IMR-90 (cell line): ENCODE results near the gene AKAP5. TPM values are rescaled to one million over a fixed set of nuclear protein-coding genes. Genes with fewer than 3 reads are reported as not detected.

Experiments
- ATAC-seq: fragments of 200-7000 bp; cut with Tn5 transposase; 2 replicates; pipeline ENCODE4 v1.9.1; 2020; ENCODE audit warnings: low read depth, mild to moderate bottlenecking, moderate library complexity
- BruUV-seq: library from RNA; stranded (reverse); fragments of 400-500 nt; replicated peaks from 2 replicates; lab custom pipeline; 2021; lab: Mats Ljungman, UMichigan
- CTCF ChIA-PET: fragments of 300-600 bp; formaldehyde crosslinking; extraction: SDS; loops from one replicate; lab custom pipeline; 2021; ENCODE audit warnings: antibody characterized with exemption; lab: Yijun Ruan, JAX
- POLR2A ChIA-PET: fragments of 300-600 bp; sonication (Branson Sonifier 250); formaldehyde crosslinking; loops from one replicate; lab custom pipeline; 2022; ENCODE audit warnings: antibody characterized with exemption; ENCODE audit not compliant: unreplicated experiment; lab: Charles Lee
- DNase-seq: peaks from one replicate; pipeline ENCODE4 v3.0.0; 2013
- H2AFZ ChIP-seq: replicated peaks from 2 replicates; pipeline ENCODE3; 2013; ENCODE audit warnings: low read length, mild to moderate bottlenecking; ENCODE audit not compliant: poor library complexity
- H2AK5ac ChIP-seq: 2 replicates; pipeline ENCODE4 v1.6.1; 2013; ENCODE audit warnings: low read depth, low read length, inconsistent platforms
- H2AK9ac ChIP-seq: replicated peaks from 2 replicates; pipeline ENCODE3; 2013; ENCODE audit warnings: mild to moderate bottlenecking, low read depth, low read length, moderate library complexity; ENCODE audit not compliant: poor library complexity
- H2BK120ac ChIP-seq: 2 replicates; pipeline ENCODE4 v1.6.1; 2013; ENCODE audit warnings: low read depth, low read length, inconsistent platforms
- H2BK15ac ChIP-seq: 3 replicates; pipeline ENCODE4 v1.6.1; 2013; ENCODE audit warnings: low read depth, low read length, inconsistent platforms
- H2BK20ac ChIP-seq: 2 replicates; pipeline ENCODE4 v1.6.1; 2013; ENCODE audit warnings: low read depth, mild to moderate bottlenecking, inconsistent platforms, low read length, moderate library complexity
- H2BK5ac ChIP-seq: 2 replicates; pipeline ENCODE4 v1.6.1; 2013; ENCODE audit warnings: mild to moderate bottlenecking, low read depth, low read length, inconsistent platforms; ENCODE audit not compliant: poor library complexity, severe bottlenecking
- H3K14ac ChIP-seq: replicated peaks from 2 replicates; pipeline ENCODE4 v1.6.1; 2013; ENCODE audit warnings: low read depth, low read length, inconsistent platforms
- H3K18ac ChIP-seq: 2 replicates; pipeline ENCODE4 v1.6.1; 2013; ENCODE audit warnings: low read depth, low read length, control low read depth
- H3K23ac ChIP-seq: 2 replicates; pipeline ENCODE4 v1.6.1; 2013; ENCODE audit warnings: low read depth, low read length, inconsistent platforms
- H3K27ac ChIP-seq: 2 replicates; pipeline ENCODE4 v1.5.1; 2013; ENCODE audit warnings: mild to moderate bottlenecking, control low read depth, low read length; ENCODE audit not compliant: insufficient read depth
- H3K27me3 ChIP-seq: 2 replicates; pipeline ENCODE4 v1.6.1; 2013; ENCODE audit warnings: low read length; ENCODE audit not compliant: control insufficient read depth, insufficient read depth
- H3K36me3 ChIP-seq: 2 replicates; pipeline ENCODE4 v1.6.1; 2013; ENCODE audit warnings: low read length, mixed read lengths; ENCODE audit not compliant: control insufficient read depth, insufficient read depth
- H3K4ac ChIP-seq: 2 replicates; pipeline ENCODE4 v1.6.1; 2013; ENCODE audit warnings: low read depth, low read length, inconsistent platforms
- H3K4me1 ChIP-seq: 2 replicates; pipeline ENCODE4 v1.6.1; 2013; ENCODE audit warnings: low read length, mixed read lengths; ENCODE audit not compliant: control insufficient read depth, insufficient read depth
- H3K4me2 ChIP-seq: 2 replicates; pipeline ENCODE4 v1.6.1; 2013; ENCODE audit warnings: low read depth, mild to moderate bottlenecking, control low read depth, low read length, moderate library complexity
- H3K4me3 ChIP-seq: 2 replicates; pipeline ENCODE4 v1.5.1; 2013; ENCODE audit warnings: low read depth, mild to moderate bottlenecking, control low read depth, low read length, moderate library complexity; ENCODE audit not compliant: insufficient read depth
- H3K56ac ChIP-seq: 2 replicates; pipeline ENCODE4 v1.6.1; 2013; ENCODE audit warnings: low read length, inconsistent platforms; ENCODE audit not compliant: insufficient read depth; ENCODE audit errors: extremely low read depth
- H3K79me1 ChIP-seq, 2 experiments: 2 replicates each; pipeline ENCODE4 v1.6.1; 2013; ENCODE audit warnings: low read length in 2 of 2, inconsistent platforms in 1 of 2, low read depth in 1 of 2
- H3K9ac ChIP-seq: 2 replicates; pipeline ENCODE4 v1.6.1; 2013; ENCODE audit warnings: low read depth, low read length, control low read depth
- H3K9me1 ChIP-seq: 2 replicates; pipeline ENCODE4 v1.6.1; 2013; ENCODE audit warnings: low read length, inconsistent platforms; ENCODE audit not compliant: insufficient read depth
- H3K9me3 ChIP-seq: 2 replicates; pipeline ENCODE4 v1.6.1; 2013; ENCODE audit warnings: low read length; ENCODE audit not compliant: control insufficient read depth, insufficient read depth
- H4K20me1 ChIP-seq: 2 replicates; pipeline ENCODE4 v1.6.1; 2013; ENCODE audit warnings: low read length, inconsistent platforms; ENCODE audit not compliant: insufficient read depth
- H4K5ac ChIP-seq: 2 replicates; pipeline ENCODE4 v1.6.1; 2013; ENCODE audit warnings: mild to moderate bottlenecking, low read depth, low read length, control low read depth
- H4K8ac ChIP-seq, 2 experiments: 2 replicates each; pipeline ENCODE4 v1.6.1; 2013; ENCODE audit warnings: low read depth in 2 of 2, low read length in 2 of 2, control low read depth in 1 of 2, inconsistent platforms in 1 of 2
- H4K91ac ChIP-seq: 2 replicates; pipeline ENCODE4 v1.6.1; 2013; ENCODE audit warnings: low read depth, low read length, inconsistent platforms; ENCODE audit not compliant: insufficient read depth
- BHLHE40 ChIP-seq: fragments of 150-350 bp; IDR thresholded peaks from 2 replicates; pipeline ENCODE4 v1.6.1; 2016; ENCODE audit warnings: mild to moderate bottlenecking, low read depth, low read length
- FOS ChIP-seq: fragments of 150-350 bp; IDR thresholded peaks from 2 replicates; pipeline ENCODE4 v1.6.1; 2016; ENCODE audit warnings: low read depth, low read length
- MAFK ChIP-seq: IDR thresholded peaks from 2 replicates; pipeline ENCODE4 v1.6.1; 2012; ENCODE audit warnings: low read depth, low read length, improper control_type of control experiment
- NFE2L2 ChIP-seq: fragments of 150-350 bp; IDR thresholded peaks from 2 replicates; pipeline ENCODE4 v1.6.1; 2016; ENCODE audit warnings: low read depth, mild to moderate bottlenecking, low read length
- POLR2A ChIP-seq: IDR thresholded peaks from 2 replicates; pipeline ENCODE4 v1.6.1; 2012; ENCODE audit warnings: mild to moderate bottlenecking, low read depth, low read length
- RAD21 ChIP-seq: IDR thresholded peaks from 2 replicates; pipeline ENCODE4 v1.6.1; 2012; ENCODE audit warnings: low read length, improper control_type of control experiment
- RCOR1 ChIP-seq: IDR thresholded peaks from 2 replicates; pipeline ENCODE4 v1.6.1; 2012; ENCODE audit warnings: mild to moderate bottlenecking, low read length, improper control_type of control experiment; ENCODE audit not compliant: insufficient replicate concordance
- RFX5 ChIP-seq: IDR thresholded peaks from 2 replicates; pipeline ENCODE4 v1.8.0; 2012; ENCODE audit warnings: low read depth, mild to moderate bottlenecking, low read length, moderate library complexity
- SMC3 ChIP-seq: fragments of 150-350 bp; IDR thresholded peaks from 2 replicates; pipeline ENCODE4 v1.6.1; 2016; ENCODE audit warnings: low read depth, mild to moderate bottlenecking, antibody characterized with exemption, low read length, moderate library complexity
- WGBS, 2 experiments: methylation state at CpG; one replicate each; pipeline versions ENCODE4 v1.1.5 to v1.1.7; 2013; ENCODE audit warnings: missing lambda C conversion rate in 2 of 2; ENCODE audit not compliant: insufficient read length in 1 of 2; ENCODE audit errors: extremely low coverage in 2 of 2; 5-methylcytosine and 5-hydroxymethylcytosine counted together
- dilution Hi-C: fragments of 300-500 bp; cut with HindIII; formaldehyde crosslinking; loops from one replicate; pipeline ENCODE4 v1.14.3; 2018; ENCODE audit warnings: low sequenced_read_pairs; ENCODE audit not compliant: unreplicated experiment
- in situ Hi-C: fragments of 300-500 bp; cut with MboI; formaldehyde crosslinking; loops from 3 replicates; pipeline ENCODE4 v1.14.3; 2019; ENCODE audit warnings: low sequenced_read_pairs, inconsistent platforms, mixed read lengths
- intact Hi-C: fragments of 100-400 bp; cut with micrococcal nuclease; formaldehyde crosslinking; loops from 2 replicates; pipeline ENCODE4 v1.10.0; 2022
- polyA plus RNA-seq, 3 experiments: library from polyadenylated mRNA; depleted of rRNA; stranded (reverse); fragments of >200 nt; gene quantifications; 2 replicates each; pipeline ENCODE4 v1.2.3, GENCODE V29; 2012; ENCODE audit warnings: low replicate concordance in 1 of 3
- total RNA-seq: library from RNA; depleted of rRNA; stranded (reverse); fragments of >200 nt; gene quantifications from 2 replicates; pipeline ENCODE4 v1.2.3, GENCODE V29; 2012
- TF ChIP-seq, protein P1 (sequence below): fragments of 150-350 bp; IDR thresholded peaks from 2 replicates; pipeline ENCODE4 v1.6.1; 2016; ENCODE audit warnings: low read depth, mild to moderate bottlenecking, low read length, moderate library complexity, borderline replicate concordance
- TF ChIP-seq, protein P2 (sequence below): conservative IDR thresholded peaks from 2 replicates; pipeline ENCODE4 v1.5.1; 2012; ENCODE audit warnings: mild to moderate bottlenecking, low read depth, low read length, improper control_type of control experiment

The AKAP5 gene
- total and polyA plus RNA-seq, 2 of the 4 experiments (the other 2 are of a cell fraction) = 0.21 to 0.72 TPM

DNA sequence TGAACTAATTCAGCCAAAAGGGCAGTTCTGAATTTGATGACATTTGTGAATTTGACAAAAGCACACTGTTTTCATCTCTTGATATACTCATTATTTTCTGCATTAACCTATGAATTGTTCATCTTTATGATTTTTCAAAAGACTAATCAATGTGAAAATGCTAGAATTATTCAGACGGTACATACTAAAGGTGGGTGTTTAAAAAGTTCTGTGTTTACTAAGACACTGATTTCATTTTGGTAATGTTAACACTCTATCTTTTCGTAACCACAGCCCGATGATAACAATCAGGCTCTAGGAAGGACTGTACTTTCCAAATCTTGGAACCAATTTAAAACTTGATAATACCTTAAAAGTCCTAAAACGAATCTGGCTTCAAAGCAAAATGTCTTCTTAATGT lies 9.4 kb downstream of the AKAP5 start:
- no peak for ATAC-seq
- no peak overlapping the region for H3K27ac ChIP-seq
- ChIA-PET CTCF (no interaction called here), POLR2A (no interaction called here)
- H2BK20ac ChIP-seq = no peak overlapping the region
- H3K4me1 ChIP-seq = no peaks in the 10 kb centered on the region
- no peak overlapping the region for H3K23ac ChIP-seq
- no peak overlapping the region for H3K4me3 ChIP-seq
- H4K5ac ChIP-seq = no peak overlapping the region
- no TSS peak for BruUV-seq
- no peak overlapping the region for H3K56ac ChIP-seq
- H2AK5ac ChIP-seq = no peak overlapping the region
- no peak overlapping the region for H2BK15ac ChIP-seq
- no peak overlapping the region for H3K9ac ChIP-seq
- H3K9me1 ChIP-seq = no peaks in the 10 kb centered on the region
- no peak overlapping the region for H3K4ac ChIP-seq
- H3K27me3 ChIP-seq = no peaks in the 10 kb centered on the region
- no peak overlapping the region for H2AFZ ChIP-seq
- no peak overlapping the region for H2BK5ac ChIP-seq
- no peaks in the 10 kb centered on the region for H3K9me3 ChIP-seq
- no CpG with 5 or more reads among the region's 4 CpGs for WGBS, 2 experiments
- intact Hi-C loops (no loop called here), dilution Hi-C loops (no loop called here), in situ Hi-C loops (loop anchor here (25.0 kb wide), 1 partner anchor 462 kb away; no protein-coding TSS in a partner anchor)
- H2AK9ac ChIP-seq = no peak overlapping the region
- H3K14ac ChIP-seq = no peak overlapping the region
- H2BK120ac ChIP-seq = no peak overlapping the region
- TF ChIP-seq, protein P1, sequence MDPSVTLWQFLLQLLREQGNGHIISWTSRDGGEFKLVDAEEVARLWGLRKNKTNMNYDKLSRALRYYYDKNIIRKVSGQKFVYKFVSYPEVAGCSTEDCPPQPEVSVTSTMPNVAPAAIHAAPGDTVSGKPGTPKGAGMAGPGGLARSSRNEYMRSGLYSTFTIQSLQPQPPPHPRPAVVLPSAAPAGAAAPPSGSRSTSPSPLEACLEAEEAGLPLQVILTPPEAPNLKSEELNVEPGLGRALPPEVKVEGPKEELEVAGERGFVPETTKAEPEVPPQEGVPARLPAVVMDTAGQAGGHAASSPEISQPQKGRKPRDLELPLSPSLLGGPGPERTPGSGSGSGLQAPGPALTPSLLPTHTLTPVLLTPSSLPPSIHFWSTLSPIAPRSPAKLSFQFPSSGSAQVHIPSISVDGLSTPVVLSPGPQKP = no peak
- TF ChIP-seq SMC3 (no peak), RAD21 (no peak), BHLHE40 (no peak), MAFK (no peak), RCOR1 (no peak), FOS (no peak), NFE2L2 (no peak), RFX5 (no peak), POLR2A (no peak)
- TF ChIP-seq, protein P2, sequence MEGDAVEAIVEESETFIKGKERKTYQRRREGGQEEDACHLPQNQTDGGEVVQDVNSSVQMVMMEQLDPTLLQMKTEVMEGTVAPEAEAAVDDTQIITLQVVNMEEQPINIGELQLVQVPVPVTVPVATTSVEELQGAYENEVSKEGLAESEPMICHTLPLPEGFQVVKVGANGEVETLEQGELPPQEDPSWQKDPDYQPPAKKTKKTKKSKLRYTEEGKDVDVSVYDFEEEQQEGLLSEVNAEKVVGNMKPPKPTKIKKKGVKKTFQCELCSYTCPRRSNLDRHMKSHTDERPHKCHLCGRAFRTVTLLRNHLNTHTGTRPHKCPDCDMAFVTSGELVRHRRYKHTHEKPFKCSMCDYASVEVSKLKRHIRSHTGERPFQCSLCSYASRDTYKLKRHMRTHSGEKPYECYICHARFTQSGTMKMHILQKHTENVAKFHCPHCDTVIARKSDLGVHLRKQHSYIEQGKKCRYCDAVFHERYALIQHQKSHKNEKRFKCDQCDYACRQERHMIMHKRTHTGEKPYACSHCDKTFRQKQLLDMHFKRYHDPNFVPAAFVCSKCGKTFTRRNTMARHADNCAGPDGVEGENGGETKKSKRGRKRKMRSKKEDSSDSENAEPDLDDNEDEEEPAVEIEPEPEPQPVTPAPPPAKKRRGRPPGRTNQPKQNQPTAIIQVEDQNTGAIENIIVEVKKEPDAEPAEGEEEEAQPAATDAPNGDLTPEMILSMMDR = no peak
- no peak overlapping the region for H4K91ac ChIP-seq
- H4K20me1 ChIP-seq = no peaks in the 10 kb centered on the region
- 0 out of 4 replicates have a peak, but pooled peaks cover 0 to 2% of the 10 kb centered on the region in 2 experiments for H3K79me1 ChIP-seq
- H3K18ac ChIP-seq = no peak overlapping the region
- H3K36me3 ChIP-seq = 0 out of 2 replicates have a peak, but pooled peaks cover 1% of the 10 kb centered on the region
- H3K4me2 ChIP-seq = no peak overlapping the region
- DNase-seq = no peak
- H4K8ac ChIP-seq = no peak overlapping the region
